Suprapubic skin (tissue), 4 donors: ENCODE data around the gene KHDC1.

Source experiments
- CTCF ChIP-seq, 2 donors: fragments of 200-600 bp in 1 of 2; fragments of 450-650 bp in 1 of 2; sonication (generic) in 1 of 2; IDR thresholded peaks; one replicate each; pipeline ENCODE4 v1.5.1; 2016 to 2019; ENCODE audit warnings: antibody characterized with exemption in 2 of 2, mild to moderate bottlenecking in 1 of 2, moderate library complexity in 1 of 2
- EP300 ChIP-seq: sonication (generic); formaldehyde crosslinking; IDR thresholded peaks from one replicate; pipeline ENCODE4 v1.6.1; 2017; ENCODE audit warnings: antibody characterized with exemption
- POLR2A ChIP-seq, 2 donors: fragments of 450-650 bp; IDR thresholded peaks; one replicate each; pipeline ENCODE4 v1.6.1; 2017; ENCODE audit warnings: antibody characterized with exemption in 2 of 2, mild to moderate bottlenecking in 2 of 2, moderate library complexity in 2 of 2
- POLR2AphosphoS5 ChIP-seq, 3 donors: sonication (generic); formaldehyde crosslinking; IDR thresholded peaks; one replicate each; pipeline ENCODE4 v1.6.1; 2017; ENCODE audit warnings: antibody characterized with exemption in 3 of 3

GRCh38 chr6:73203098-73203497 lies 59.9 kb downstream of the KHDC1 start:
- no peak for TF ChIP-seq CTCF (IDR thresholded peaks at IDR 0.05)
- no peak for TF ChIP-seq POLR2AphosphoS5 (IDR thresholded peaks at IDR 0.05)
- no peak for TF ChIP-seq POLR2A (IDR thresholded peaks at IDR 0.05)
- no peak for TF ChIP-seq EP300
